ENCODE results near the gene NUDC. TPM values are rescaled to one million over a fixed set of nuclear protein-coding genes. Genes with fewer than 3 reads are reported as not detected.

The NUDC gene
- total RNA-seq, 2 experiments from 2014 or later: 43.0 to 44.6 TPM

DNA sequence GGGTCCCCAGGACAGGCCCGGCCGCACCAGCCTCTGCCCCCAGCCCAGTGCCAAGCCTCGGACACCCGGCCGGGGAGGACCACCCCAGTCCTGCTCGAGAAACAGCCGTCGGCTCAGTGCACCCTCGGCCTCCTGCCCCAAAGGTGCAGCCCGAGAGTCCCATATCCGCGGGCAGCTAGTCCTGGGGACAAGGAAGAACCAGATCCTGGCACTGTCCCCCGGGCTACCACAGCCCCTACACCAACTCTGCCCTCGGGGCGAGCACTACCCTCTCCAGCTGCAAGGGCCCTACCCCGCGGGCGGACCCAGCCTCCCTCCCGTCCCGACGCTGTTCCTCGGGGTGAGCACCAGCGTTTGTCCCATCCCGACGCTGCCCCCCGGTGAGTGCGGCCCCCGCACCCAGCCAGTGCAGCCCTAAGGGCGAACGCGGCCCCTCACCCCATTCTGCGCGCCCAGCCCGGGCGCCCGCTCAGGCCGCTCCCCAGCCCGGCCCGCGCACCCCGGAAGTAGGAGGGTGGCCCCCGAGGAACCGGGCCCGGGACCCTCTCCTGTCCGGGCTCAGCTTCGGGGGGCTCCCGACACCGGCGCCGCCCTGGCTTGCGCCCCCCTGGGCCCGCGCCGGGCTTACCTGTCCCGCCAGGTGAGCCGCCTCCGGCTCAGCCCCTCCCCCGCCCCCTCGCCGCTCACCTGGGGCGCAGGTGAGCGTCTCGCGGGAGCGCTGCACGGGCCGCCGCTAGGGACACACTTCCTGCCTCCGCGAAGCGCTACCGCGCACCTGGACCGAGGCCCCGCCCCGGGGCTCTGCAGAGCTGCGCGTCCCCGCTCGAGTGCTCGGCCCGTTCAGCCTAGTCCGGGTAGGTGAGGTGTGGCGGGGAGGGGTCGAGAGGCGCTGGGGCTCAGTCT, 38.4 kb downstream of the NUDC start, which contains the start of gene KDF1:
KDF1 (minus strand) TSS at position 747 of the 903 bp plus-strand sequence. CDS start 8,088 bp downstream, outside the sequence.
- Histone ChIP-seq H3K27ac (ENCODE audit: low read depth in 1 of 2, low read length in 2 of 2) (no peak within 1 kb of the TSS), H3K27me3 (ENCODE audit: control insufficient read depth in 1 of 2, insufficient read depth in 2 of 2, low read length in 2 of 2) (peaks cover 6 to 8% of the 10 kb centered on the region in 2 experiments), H3K4me3 (ENCODE audit: low read length) (peak within 1 kb of the TSS; percentile 58), H3K36me3 (ENCODE audit: insufficient read depth, low read length) (no peaks in the 10 kb centered on the region), H3K9me3 (ENCODE audit: control insufficient read depth in 1 of 2, insufficient read depth in 1 of 2, low read length in 2 of 2) (no peaks in the 10 kb centered on the region), H3K4me1 (ENCODE audit: insufficient read depth, low read length) (peaks cover 18% of the 10 kb centered on the region)
- TF ChIP-seq, protein P1, sequence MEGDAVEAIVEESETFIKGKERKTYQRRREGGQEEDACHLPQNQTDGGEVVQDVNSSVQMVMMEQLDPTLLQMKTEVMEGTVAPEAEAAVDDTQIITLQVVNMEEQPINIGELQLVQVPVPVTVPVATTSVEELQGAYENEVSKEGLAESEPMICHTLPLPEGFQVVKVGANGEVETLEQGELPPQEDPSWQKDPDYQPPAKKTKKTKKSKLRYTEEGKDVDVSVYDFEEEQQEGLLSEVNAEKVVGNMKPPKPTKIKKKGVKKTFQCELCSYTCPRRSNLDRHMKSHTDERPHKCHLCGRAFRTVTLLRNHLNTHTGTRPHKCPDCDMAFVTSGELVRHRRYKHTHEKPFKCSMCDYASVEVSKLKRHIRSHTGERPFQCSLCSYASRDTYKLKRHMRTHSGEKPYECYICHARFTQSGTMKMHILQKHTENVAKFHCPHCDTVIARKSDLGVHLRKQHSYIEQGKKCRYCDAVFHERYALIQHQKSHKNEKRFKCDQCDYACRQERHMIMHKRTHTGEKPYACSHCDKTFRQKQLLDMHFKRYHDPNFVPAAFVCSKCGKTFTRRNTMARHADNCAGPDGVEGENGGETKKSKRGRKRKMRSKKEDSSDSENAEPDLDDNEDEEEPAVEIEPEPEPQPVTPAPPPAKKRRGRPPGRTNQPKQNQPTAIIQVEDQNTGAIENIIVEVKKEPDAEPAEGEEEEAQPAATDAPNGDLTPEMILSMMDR (IDR thresholded peaks at IDR 0.05): peak; percentile 36
- intact Hi-C loops (cut with DNase I, micrococcal nuclease): no loop called here
- H3K27ac Mint-ChIP-seq: no peak within 1 kb of the TSS
- H3K36me3 Mint-ChIP-seq (ENCODE audit: low read depth): no peaks in the 10 kb centered on the region
- peaks cover 7% of the 10 kb centered on the region for H3K4me1 Mint-ChIP-seq (ENCODE audit: low read depth)
- H3K9me3 Mint-ChIP-seq: no peaks in the 10 kb centered on the region
- ChIA-PET POLR2A (interaction anchor here (0.6 to 1.2 kb wide), 3 partner anchors 59 to 268 kb away, joined by 3 read pairs; partner anchors contain the start of gene GPATCH3), CTCF (interaction anchor here (0.9 to 1.6 kb wide), 2 partner anchors 60 to 620 kb away, joined by 3 to 4 read pairs; partner anchors contain the start of gene GPATCH3)
- peak within 1 kb of the TSS; percentile 89 for H3K4me3 Mint-ChIP-seq
- peak; percentile 47 to 84 (median 60) for DNase-seq
- H3K27me3 Mint-ChIP-seq: peaks cover 27% of the 10 kb centered on the region
- ATAC-seq (ENCODE audit: poor library complexity): peak; percentile 97

DNA sequence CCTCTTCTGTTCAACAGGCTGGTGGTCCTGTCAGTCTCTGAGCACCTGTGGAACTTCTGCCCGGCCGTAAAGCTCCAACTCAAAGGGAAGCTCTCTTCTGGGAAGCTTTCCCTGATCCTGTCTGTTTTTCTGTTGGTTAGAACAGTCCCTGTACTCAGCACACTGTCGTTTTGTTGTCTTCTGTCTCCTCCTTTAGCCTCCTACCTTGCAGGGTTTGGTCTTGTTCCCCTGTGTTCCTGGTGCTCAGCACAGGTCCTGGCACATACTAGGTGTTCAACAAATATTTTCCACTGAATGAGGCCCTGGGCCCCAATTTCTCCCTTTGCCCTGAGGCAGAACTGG, 39.1 kb downstream of the NUDC start:
- Histone ChIP-seq H3K4me3 (ENCODE audit: low read length) (peak overlapping the region; percentile 58), H3K4me1 (ENCODE audit: insufficient read depth, low read length) (peaks cover 18% of the 10 kb centered on the region), H3K27ac (ENCODE audit: low read depth in 1 of 2, low read length in 2 of 2) (no peak overlapping the region), H3K36me3 (ENCODE audit: insufficient read depth, low read length) (no peaks in the 10 kb centered on the region), H3K27me3 (ENCODE audit: control insufficient read depth in 1 of 2, insufficient read depth in 2 of 2, low read length in 2 of 2) (peaks cover 6 to 8% of the 10 kb centered on the region in 2 experiments), H3K9me3 (ENCODE audit: control insufficient read depth in 1 of 2, insufficient read depth in 1 of 2, low read length in 2 of 2) (no peaks in the 10 kb centered on the region)
- Mint-ChIP-seq H3K36me3 (ENCODE audit: low read depth) (no peaks in the 10 kb centered on the region), H3K27ac (no peak overlapping the region), H3K4me3 (peak overlapping the region; percentile 89), H3K9me3 (no peaks in the 10 kb centered on the region), H3K4me1 (ENCODE audit: low read depth) (peaks cover 7% of the 10 kb centered on the region), H3K27me3 (peaks cover 28% of the 10 kb centered on the region)
- ChIA-PET CTCF (interaction anchor here (0.9 to 1.6 kb wide), 3 partner anchors 34 to 620 kb away, joined by 3 to 4 read pairs (median 3); partner anchors contain the start of gene GPATCH3), POLR2A (interaction anchor here (1.0 to 1.2 kb wide), 2 partner anchors 60 to 268 kb away, joined by 3 read pairs; partner anchors contain the start of gene GPATCH3)
- DNase-seq (no peak), ATAC-seq (ENCODE audit: poor library complexity) (peak; percentile 6)
- intact Hi-C loops (cut with DNase I, micrococcal nuclease): no loop called here
- TF ChIP-seq, protein P1 (IDR thresholded peaks at IDR 0.05): no peak

DNA sequence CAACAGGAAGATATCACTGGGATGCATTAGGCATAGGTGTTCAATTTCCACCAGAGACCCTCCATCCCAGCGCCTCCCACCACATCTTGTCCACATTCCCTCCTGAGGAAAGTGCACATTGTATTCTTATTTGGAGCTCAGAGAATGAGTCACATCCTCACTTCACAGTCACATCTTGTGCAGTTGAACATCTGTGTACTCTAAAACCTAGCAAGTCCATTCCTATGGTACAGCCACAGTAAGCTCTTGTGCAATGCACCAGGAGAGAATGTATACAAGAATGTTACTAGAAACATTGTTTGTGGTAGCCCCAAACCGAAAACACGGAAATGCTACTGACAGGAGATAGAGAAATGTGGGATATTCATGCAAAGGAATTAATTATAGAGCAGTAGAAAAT, 40.3 kb downstream of the NUDC start:
- peaks cover 7% of the 10 kb centered on the region for H3K4me1 Mint-ChIP-seq (ENCODE audit: low read depth)
- ATAC-seq (ENCODE audit: poor library complexity): no peak
- no peaks in the 10 kb centered on the region for H3K36me3 Mint-ChIP-seq (ENCODE audit: low read depth)
- H3K27me3 ChIP-seq (ENCODE audit: control insufficient read depth in 1 of 2, insufficient read depth in 2 of 2, low read length in 2 of 2): peaks cover 6 to 13% of the 10 kb centered on the region in 2 experiments
- peaks cover 18% of the 10 kb centered on the region for H3K4me1 ChIP-seq (ENCODE audit: insufficient read depth, low read length)
- peaks cover 39% of the 10 kb centered on the region for H3K27me3 Mint-ChIP-seq
- intact Hi-C loops (cut with DNase I, micrococcal nuclease): no loop called here
- ChIA-PET CTCF (no interaction called here), POLR2A (no interaction called here)
- H3K9me3 ChIP-seq (ENCODE audit: control insufficient read depth in 1 of 2, insufficient read depth in 1 of 2, low read length in 2 of 2): no peaks in the 10 kb centered on the region
- H3K36me3 ChIP-seq (ENCODE audit: insufficient read depth, low read length): no peaks in the 10 kb centered on the region
- H3K4me3 Mint-ChIP-seq: peak overlapping the region; percentile 17
- TF ChIP-seq, protein P1 (IDR thresholded peaks at IDR 0.05): no peak
- no peak overlapping the region for H3K27ac ChIP-seq (ENCODE audit: low read depth in 1 of 2, low read length in 2 of 2)
- H3K27ac Mint-ChIP-seq: no peak overlapping the region
- no peak for DNase-seq
- no peaks in the 10 kb centered on the region for H3K9me3 Mint-ChIP-seq
- H3K4me3 ChIP-seq (ENCODE audit: low read length): no peak overlapping the region
